ENCODE results near the gene FANCC. TPM values are rescaled to one million over a fixed set of nuclear protein-coding genes. Genes with fewer than 3 reads are reported as not detected.
A peak's percentile ranks its signal among the peaks of the same experiment; 100 is the strongest.

FANCC gene
- total RNA-seq (2014; rRNA removed; shearing (Covaris generic); ENCODE audit: low replicate concordance) = 24.6 and 34.1 TPM in 2 replicates

GRCh38 chr9:95317119-95317892 is at the start of gene FANCC:
Gene FANCC (minus strand): TSS chr9:95317709. CDS start chr9:95249291, 68,418 bp downstream.
- DNase-seq (ENCODE audit: low read depth) = peak; percentile 90
- in situ Hi-C loops (cut with HindIII; ENCODE audit: low pct_unique_long_range_greater_than_20kb, low sequenced_read_pairs) = no loop called here

- DNase-seq (ENCODE audit: low read depth) = no peak
- in situ Hi-C loops (cut with HindIII; ENCODE audit: low pct_unique_long_range_greater_than_20kb, low sequenced_read_pairs) = no loop called here
These were observed 49.3 kb upstream of the FANCC start for GRCh38 chr9:95366731-95367325.

DNA sequence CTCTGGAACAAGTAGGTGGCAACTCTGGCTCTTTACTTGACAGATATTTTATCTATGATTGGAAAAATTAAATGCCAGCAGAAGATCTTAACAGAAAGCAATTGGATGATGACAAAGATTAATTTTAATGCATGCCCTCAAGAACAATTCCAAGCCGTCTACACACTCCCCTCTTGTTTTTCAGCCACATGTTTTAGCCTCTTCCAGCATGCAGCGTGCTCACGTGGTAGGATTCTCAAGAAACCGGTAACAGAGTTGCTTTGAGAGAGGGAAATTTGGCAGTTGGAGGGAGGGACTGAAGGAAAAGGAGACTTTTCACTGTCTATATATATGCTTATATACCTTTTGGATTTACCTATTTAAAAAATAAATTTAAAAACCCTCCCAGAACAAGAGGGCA is 48.3 kb upstream of the FANCC start:
- in situ Hi-C loops (cut with HindIII; ENCODE audit: low pct_unique_long_range_greater_than_20kb, low sequenced_read_pairs) = no loop called here
- no peak for DNase-seq (ENCODE audit: low read depth)

GRCh38 chr9:95363051-95363841 is 45.7 kb upstream of the FANCC start:
- DNase-seq (ENCODE audit: low read depth) = no peak
- in situ Hi-C loops (cut with HindIII; ENCODE audit: low pct_unique_long_range_greater_than_20kb, low sequenced_read_pairs) = no loop called here

- in situ Hi-C loops (cut with HindIII; ENCODE audit: low pct_unique_long_range_greater_than_20kb, low sequenced_read_pairs) = no loop called here
- no peak for DNase-seq (ENCODE audit: low read depth)
These were observed 43.4 kb upstream of the FANCC start for GRCh38 chr9:95360866-95361265.

GRCh38 chr9:95357316-95357715 is 39.8 kb upstream of the FANCC start:
- in situ Hi-C loops (cut with HindIII; ENCODE audit: low pct_unique_long_range_greater_than_20kb, low sequenced_read_pairs) = no loop called here
- no peak for DNase-seq (ENCODE audit: low read depth)

DNA sequence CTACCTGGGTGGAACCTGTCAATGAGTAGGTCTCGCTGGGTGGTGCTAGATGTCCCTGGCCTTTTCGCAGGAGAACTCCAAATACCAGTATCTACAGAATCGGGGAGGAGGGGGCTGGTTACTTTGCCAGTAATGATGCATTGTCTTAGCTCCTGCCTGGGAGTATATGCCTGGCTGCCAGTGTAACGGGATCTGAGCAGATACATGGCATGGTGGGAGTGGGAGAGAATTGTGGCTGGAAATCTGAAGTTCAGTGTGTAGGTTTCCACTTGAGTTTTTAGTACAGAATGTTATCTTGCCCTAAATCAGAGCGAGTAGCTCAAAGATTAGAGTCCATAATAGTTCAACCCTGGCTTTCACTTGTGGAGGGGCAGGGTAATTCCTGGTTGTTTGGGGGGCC is 38.0 kb upstream of the FANCC start:
- DNase-seq (ENCODE audit: low read depth) = no peak
- in situ Hi-C loops (cut with HindIII; ENCODE audit: low pct_unique_long_range_greater_than_20kb, low sequenced_read_pairs) = no loop called here

DNA sequence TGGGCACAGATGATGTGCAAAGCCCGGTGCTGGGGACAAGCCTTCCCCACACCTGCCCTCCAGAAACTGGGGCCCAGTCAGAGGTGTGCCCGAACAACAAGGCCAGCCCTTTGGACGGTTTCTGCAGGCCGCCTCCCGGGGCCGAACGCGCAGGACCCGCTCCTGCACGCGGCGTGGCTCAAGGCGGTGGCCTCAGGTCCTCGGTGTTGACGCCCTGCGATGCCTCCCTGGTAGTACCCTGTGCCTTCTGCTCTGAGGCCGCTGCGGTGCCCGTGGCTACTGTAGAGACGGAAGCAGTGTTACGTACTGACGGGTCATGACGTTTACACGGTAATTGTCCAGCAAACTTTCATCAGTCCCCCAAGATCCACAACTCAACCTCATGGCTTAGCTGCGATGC is 33.5 kb upstream of the FANCC start:
- no peak for DNase-seq (ENCODE audit: low read depth)
- in situ Hi-C loops (cut with HindIII; ENCODE audit: low pct_unique_long_range_greater_than_20kb, low sequenced_read_pairs) = no loop called here

DNA sequence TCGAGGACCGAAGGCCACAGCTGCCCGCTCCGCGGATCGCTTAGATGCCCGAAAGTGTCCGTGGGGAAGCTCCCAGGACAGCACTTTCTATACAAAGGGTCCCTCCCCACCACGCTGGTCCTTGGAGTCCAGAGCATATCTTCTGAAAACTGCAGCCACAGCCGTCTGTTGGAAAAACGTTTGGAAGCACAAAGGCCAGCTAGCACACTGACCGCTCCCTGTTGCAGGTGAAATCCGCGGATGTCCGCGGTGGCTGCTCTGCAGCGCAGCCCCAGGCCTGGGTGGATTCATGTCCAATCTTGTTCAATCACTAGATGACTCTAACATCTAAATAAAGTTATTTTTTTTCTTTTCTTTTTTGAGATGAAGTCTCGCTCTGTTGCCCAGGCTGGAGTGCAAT is 32.8 kb upstream of the FANCC start:
- in situ Hi-C loops (cut with HindIII; ENCODE audit: low pct_unique_long_range_greater_than_20kb, low sequenced_read_pairs) = no loop called here
- no peak for DNase-seq (ENCODE audit: low read depth)

GRCh38 chr9:95349091-95350038 is 31.9 kb upstream of the FANCC start:
- in situ Hi-C loops (cut with HindIII; ENCODE audit: low pct_unique_long_range_greater_than_20kb, low sequenced_read_pairs) = no loop called here
- no peak for DNase-seq (ENCODE audit: low read depth)

DNA sequence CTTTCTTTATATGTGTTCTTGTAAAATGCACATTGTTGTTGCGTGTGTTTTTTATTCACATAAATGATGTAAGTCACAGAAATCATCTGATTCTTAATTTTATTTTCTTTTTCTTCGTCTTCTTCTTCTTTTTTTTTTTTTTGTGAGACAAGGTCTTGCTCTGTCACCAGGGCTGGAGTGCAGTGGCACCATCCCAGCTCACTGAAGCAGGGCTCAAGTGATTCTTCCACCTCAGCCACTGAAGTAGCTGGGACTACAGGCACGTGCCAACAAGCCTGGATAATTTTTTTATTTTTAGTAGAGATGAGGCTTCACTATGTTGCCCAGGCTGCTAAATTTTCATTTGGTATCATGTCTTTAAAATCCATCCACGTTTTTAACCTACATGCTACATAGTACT is 28.5 kb upstream of the FANCC start:
- in situ Hi-C loops (cut with HindIII; ENCODE audit: low pct_unique_long_range_greater_than_20kb, low sequenced_read_pairs) = no loop called here
- no peak for DNase-seq (ENCODE audit: low read depth)

DNA sequence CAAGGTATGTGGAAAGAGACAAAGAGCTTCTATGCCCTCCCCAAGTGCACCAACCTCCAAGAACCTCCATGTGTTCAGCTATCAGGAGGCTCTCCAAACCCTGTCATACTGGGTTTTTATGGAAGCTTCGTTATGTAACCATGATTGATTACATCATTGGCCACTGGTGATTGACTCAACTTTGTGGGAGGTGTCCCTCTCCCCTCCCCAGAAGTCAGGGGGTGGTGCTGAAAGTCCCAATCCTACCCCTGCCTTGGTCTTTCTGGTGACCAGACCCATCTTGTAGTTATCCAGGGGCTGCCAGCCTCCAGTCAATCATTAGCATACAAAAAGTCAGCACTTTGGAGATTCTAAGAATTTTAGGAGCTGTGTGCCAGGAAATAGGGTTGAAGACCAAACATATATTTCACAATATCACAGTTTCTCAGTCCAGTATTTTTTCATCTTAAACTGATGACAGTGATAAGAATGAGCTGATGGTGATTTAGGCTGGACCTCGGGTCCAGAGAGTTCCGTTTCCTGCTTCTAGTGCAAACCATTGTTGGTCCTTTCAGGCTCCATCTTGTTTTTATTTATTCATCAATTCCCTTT is 27.3 kb upstream of the FANCC start:
- DNase-seq (ENCODE audit: low read depth) = no peak
- in situ Hi-C loops (cut with HindIII; ENCODE audit: low pct_unique_long_range_greater_than_20kb, low sequenced_read_pairs) = no loop called here

GRCh38 chr9:95343725-95344287 is 26.3 kb upstream of the FANCC start:
- in situ Hi-C loops (cut with HindIII; ENCODE audit: low pct_unique_long_range_greater_than_20kb, low sequenced_read_pairs) = no loop called here
- DNase-seq (ENCODE audit: low read depth) = no peak

DNA sequence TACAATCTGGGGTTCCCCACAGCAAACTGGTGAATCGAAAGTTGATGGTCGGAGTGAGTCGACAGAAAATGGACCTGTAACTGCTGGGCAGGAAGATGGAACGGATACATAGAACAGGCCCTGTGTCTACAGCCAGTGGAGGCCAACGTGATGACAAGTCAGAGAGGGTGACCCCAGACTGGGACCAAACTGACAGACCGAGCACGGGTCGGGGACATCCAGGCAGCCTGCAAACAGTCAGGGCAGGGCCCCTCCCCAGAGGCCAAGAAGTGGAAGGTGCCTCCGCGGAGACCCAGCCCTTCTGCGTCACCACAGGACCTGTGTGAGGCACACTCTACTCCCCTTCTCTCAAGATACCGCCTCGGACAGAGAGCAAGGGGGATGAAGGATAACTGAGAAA is 25.1 kb upstream of the FANCC start:
- in situ Hi-C loops (cut with HindIII; ENCODE audit: low pct_unique_long_range_greater_than_20kb, low sequenced_read_pairs) = no loop called here
- DNase-seq (ENCODE audit: low read depth) = no peak

DNA sequence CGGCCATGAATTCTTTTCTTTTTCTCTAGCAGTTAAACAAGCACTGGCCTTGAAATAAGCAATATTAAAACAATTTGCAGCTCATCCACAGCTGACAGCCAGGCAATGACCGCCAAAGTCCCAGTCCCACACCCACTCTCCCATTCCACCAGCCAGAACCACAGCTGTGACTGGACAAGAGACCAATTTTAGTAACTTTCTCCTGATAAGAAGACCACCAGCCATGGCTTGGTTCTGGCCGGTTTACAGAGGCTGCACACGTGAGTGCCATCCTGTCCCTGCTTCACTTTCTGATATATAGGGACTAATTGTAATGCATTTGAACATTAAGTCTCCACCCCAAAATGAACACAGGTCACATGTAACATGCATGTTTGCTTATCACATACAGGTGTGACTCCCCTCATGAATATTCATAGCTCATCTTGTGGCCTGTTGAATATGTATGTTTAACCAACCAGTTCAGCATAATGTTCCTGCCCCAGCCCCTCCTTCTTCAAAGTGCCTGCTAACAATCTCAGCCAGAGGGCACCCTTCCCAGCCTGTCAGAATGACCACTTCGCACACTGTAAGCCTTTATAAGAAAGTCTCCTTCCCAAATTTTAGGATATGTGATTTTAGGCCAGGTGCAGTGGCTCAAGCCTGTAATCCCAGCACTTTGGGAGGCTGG is 23.9 kb upstream of the FANCC start:
- DNase-seq (ENCODE audit: low read depth) = no peak

GRCh38 chr9:95338243-95338642 is 20.7 kb upstream of the FANCC start:
- in situ Hi-C loops (cut with HindIII; ENCODE audit: low pct_unique_long_range_greater_than_20kb, low sequenced_read_pairs) = no loop called here
- no peak for DNase-seq (ENCODE audit: low read depth)

More for the DNA sequence above, 23.9 kb upstream of the FANCC start:
- in situ Hi-C loops (cut with HindIII; ENCODE audit: low pct_unique_long_range_greater_than_20kb, low sequenced_read_pairs) = no loop called here

DNA sequence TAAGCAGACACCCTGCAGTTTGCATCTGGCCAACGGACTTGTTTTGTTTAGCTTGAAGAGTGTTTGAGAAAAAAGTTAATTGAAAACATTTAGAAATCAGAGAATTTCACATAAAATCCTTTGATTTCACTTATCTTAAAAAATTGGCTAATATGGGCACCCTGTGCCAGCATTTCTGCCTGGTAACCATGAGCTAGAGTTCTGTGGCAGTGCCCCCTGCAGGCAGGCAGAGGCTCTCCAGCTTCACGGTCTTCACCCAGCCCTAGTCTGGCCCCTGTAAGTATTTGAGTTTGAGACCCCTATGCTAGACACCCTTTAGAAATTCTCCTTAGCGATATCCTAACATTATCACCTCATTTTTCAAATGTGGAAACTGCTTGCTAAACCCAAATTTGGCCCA is 18.8 kb upstream of the FANCC start:
- no peak for DNase-seq (ENCODE audit: low read depth)

More for the DNA sequence above, 18.8 kb upstream of the FANCC start:
- in situ Hi-C loops (cut with HindIII; ENCODE audit: low pct_unique_long_range_greater_than_20kb, low sequenced_read_pairs) = no loop called here
